22Rv1 (cell line): ENCODE measurements around the gene DNAH8.

Experiments used
- H3K27ac ChIP-seq: fragments of 450-650 bp; 2 replicates; pipeline ENCODE4 v1.5.1; 2017
- CTCF ChIP-seq: fragments of 450-650 bp; IDR thresholded peaks from 2 replicates; pipeline ENCODE4 v1.5.1; 2017; ENCODE audit warnings: mild to moderate bottlenecking
- ZFX ChIP-seq: fragments of 450-650 bp; IDR thresholded peaks from 2 replicates; pipeline ENCODE4 v1.6.1; 2017; ENCODE audit warnings: antibody characterized with exemption, borderline replicate concordance

DNAH8 gene

GRCh38 chr6:39062014-39062740, 347.1 kb downstream of the DNAH8 start:
- no peak for TF ChIP-seq CTCF
- TF ChIP-seq ZFX: no peak
- no peak overlapping the region for H3K27ac ChIP-seq

GRCh38 chr6:39063526-39063925, 348.4 kb downstream of the DNAH8 start:
- TF ChIP-seq CTCF: no peak
- TF ChIP-seq ZFX: no peak
- H3K27ac ChIP-seq: no peak overlapping the region

- TF ChIP-seq ZFX (no peak), CTCF (no peak)
These were observed 350.4 kb downstream of the DNAH8 start for GRCh38 chr6:39065561-39065960.

GRCh38 chr6:39068391-39068790, 353.3 kb downstream of the DNAH8 start:
- no peak for TF ChIP-seq ZFX
- no peak for TF ChIP-seq CTCF
- no peak overlapping the region for H3K27ac ChIP-seq

More at GRCh38 chr6:39065561-39065960, 350.4 kb downstream of the DNAH8 start:
- no peak overlapping the region for H3K27ac ChIP-seq

DNA sequence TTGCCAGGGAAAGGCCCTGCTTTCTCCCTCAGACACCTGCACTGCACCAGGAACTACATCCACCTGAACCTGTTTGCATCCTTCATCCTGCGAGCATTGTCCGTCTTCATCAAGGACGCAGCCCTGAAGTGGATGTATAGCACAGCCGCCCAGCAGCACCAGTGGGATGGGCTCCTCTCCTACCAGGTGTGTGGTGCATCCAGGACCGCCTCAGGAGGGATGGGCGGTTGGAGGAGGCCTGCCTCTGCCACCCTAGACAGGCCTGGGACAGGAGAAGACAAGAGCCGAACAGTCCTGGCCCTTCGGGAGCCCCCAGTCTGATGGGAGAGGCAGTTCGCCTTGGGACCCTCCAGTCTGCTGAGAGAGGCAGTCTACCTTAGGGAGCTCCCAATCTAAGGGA, 357.7 kb downstream of the DNAH8 start:
- TF ChIP-seq CTCF (no peak), ZFX (no peak)
- H3K27ac ChIP-seq: no peak overlapping the region

- TF ChIP-seq ZFX (no peak), CTCF (no peak)
- no peak overlapping the region for H3K27ac ChIP-seq
These were observed 358.6 kb downstream of the DNAH8 start for GRCh38 chr6:39073471-39074355.

DNA sequence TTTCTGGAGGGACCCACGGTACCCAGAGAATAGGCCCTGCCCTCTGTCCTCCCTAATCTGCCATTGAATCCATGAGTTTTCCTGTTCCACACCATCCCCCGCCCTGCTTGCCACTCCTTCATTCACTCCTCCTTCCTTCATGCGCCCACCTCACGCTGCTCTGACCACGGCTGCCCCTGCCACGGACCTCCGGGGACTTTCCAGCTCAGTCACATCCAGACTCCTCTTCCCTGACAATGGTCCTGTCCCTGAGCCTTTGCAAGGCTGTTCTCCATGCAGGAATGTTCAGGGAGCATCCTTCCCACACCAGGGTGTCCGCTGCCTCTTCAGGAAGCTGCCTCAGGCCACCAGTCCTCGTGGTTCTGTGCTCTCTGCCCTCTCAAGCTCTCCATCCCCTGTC, 359.4 kb downstream of the DNAH8 start:
- no peak overlapping the region for H3K27ac ChIP-seq
- TF ChIP-seq ZFX (no peak), CTCF (no peak)
